ENCODE results near the gene KCTD17.

DNA sequence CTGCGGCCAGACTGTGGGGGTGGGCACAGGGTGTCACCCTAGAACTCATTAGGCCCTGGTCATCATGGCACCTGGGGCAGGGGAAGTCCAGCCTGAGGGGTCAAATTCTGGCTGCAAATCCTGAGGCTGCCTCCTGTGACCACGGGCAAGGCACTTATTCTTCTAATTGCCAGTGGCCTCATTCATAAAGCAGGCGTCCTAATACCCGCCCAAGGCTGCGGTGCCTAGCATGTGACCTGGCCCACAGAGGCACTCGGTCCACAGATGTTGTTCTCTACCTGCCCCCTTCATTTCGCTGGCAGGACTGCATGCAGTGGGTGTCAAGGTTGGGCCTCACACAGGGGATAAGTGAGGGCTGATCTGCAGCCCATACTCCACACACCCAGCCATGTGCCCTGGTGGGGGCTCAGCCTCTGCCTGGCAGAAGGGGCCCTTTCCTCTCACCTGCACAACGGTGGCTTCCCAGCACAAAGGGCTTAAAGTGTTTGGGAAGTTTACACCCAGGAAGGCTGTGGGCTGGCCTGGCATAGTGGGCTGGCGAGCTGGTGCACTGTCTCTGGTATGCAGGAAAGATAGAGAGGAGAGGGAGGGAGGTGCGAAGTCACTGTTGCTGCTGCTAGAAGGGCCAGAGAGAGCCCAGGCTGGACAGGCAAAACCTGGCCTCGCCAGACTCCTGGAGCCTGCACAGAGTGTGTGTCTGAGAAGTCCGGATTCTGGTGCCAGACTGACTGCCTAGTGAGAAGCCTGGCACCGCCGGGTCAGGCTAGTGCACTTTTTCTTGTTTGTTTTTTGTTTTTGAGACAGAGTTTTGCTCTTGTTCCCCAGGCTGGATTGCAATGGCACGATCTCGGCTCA is 28.8 kb upstream of the KCTD17 start:
- TF ChIP-seq RAD51 (IDR thresholded peaks at IDR 0.05; ENCODE audit: borderline replicate concordance) (no peak), ZNF558 (CRISPR knock-in tag; IDR thresholded peaks at IDR 0.05; ENCODE audit: borderline replicate concordance) (no peak), RFX3 (CRISPR knock-in tag; IDR thresholded peaks at IDR 0.05) (no peak), NCOA1 (CRISPR knock-in tag; IDR thresholded peaks at IDR 0.05) (no peak), IKZF5 (CRISPR knock-in tag; IDR thresholded peaks at IDR 0.05) (no peak)
- TF ChIP-seq, protein P1, sequence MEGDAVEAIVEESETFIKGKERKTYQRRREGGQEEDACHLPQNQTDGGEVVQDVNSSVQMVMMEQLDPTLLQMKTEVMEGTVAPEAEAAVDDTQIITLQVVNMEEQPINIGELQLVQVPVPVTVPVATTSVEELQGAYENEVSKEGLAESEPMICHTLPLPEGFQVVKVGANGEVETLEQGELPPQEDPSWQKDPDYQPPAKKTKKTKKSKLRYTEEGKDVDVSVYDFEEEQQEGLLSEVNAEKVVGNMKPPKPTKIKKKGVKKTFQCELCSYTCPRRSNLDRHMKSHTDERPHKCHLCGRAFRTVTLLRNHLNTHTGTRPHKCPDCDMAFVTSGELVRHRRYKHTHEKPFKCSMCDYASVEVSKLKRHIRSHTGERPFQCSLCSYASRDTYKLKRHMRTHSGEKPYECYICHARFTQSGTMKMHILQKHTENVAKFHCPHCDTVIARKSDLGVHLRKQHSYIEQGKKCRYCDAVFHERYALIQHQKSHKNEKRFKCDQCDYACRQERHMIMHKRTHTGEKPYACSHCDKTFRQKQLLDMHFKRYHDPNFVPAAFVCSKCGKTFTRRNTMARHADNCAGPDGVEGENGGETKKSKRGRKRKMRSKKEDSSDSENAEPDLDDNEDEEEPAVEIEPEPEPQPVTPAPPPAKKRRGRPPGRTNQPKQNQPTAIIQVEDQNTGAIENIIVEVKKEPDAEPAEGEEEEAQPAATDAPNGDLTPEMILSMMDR (CRISPR knock-in tag; IDR thresholded peaks at IDR 0.05) = no peak
